OCI-LY1 (cell line): ENCODE measurements around the gene GLIPR2.
"Not testable (repeated sequence)": the region's sequence is repeated elsewhere in the genome, so short reads cannot be mapped to it uniquely, and the experiment has no call there.

Experiments used
- H2AFZ ChIP-seq: fragments of 200-600 bp; sonication (generic), shearing (Covaris generic); 2 replicates; pipeline ENCODE4 v1.6.0; 2014; ENCODE audit warnings: antibody characterized with exemption, mild to moderate bottlenecking, low read length
- H3F3A ChIP-seq: fragments of 200-600 bp; sonication (generic), shearing (Covaris generic); 2 replicates; pipeline ENCODE4 v1.6.0; 2014; ENCODE audit warnings: mild to moderate bottlenecking, antibody characterized with exemption, low read length, moderate library complexity; ENCODE audit not compliant: insufficient read depth
- H3K27ac ChIP-seq: fragments of 200-600 bp; sonication (generic); 2 replicates; pipeline ENCODE4 v1.5.1; 2014; ENCODE audit warnings: low read length, mixed run types, mild to moderate bottlenecking, low read depth; ENCODE audit not compliant: poor library complexity, severe bottlenecking
- H3K27me3 ChIP-seq: fragments of 200-600 bp; sonication (generic); 2 replicates; pipeline ENCODE4 v1.6.0; 2014; ENCODE audit warnings: antibody characterized with exemption, mild to moderate bottlenecking, low read length, moderate library complexity; ENCODE audit not compliant: insufficient read depth
- H3K36me3 ChIP-seq: fragments of 200-600 bp; sonication (generic); 2 replicates; pipeline ENCODE4 v1.6.1; 2014; ENCODE audit warnings: mild to moderate bottlenecking, antibody characterized with exemption, low read length, moderate library complexity, mixed read lengths; ENCODE audit not compliant: insufficient read depth
- H3K4me1 ChIP-seq: fragments of 200-600 bp; sonication (generic); 2 replicates; pipeline ENCODE4 v1.5.1; 2014; ENCODE audit warnings: mild to moderate bottlenecking, low read length, moderate library complexity; ENCODE audit not compliant: insufficient read depth, severe bottlenecking
- H3K4me2 ChIP-seq: fragments of 200-600 bp; sonication (generic), shearing (Covaris generic); 2 replicates; pipeline ENCODE4 v1.6.1; 2014; ENCODE audit warnings: low read length
- H3K4me3 ChIP-seq: fragments of 200-600 bp; sonication (generic); 2 replicates; pipeline ENCODE4 v1.5.1; 2014; ENCODE audit warnings: low read length, low read depth, mild to moderate bottlenecking, mixed read lengths; ENCODE audit not compliant: poor library complexity, severe bottlenecking
- H3K79me2 ChIP-seq: fragments of 200-600 bp; shearing (Covaris generic); 2 replicates; pipeline ENCODE4 v1.6.1; 2016; ENCODE audit warnings: mixed run types, low read length, mixed read lengths; ENCODE audit not compliant: insufficient read depth
- H3K9ac ChIP-seq: fragments of 200-600 bp; sonication (generic), shearing (Covaris generic); 2 replicates; pipeline ENCODE4 v1.6.1; 2014; ENCODE audit warnings: mild to moderate bottlenecking, low read length, mixed read lengths
- H3K9me2 ChIP-seq: fragments of 200-600 bp; sonication (generic), shearing (Covaris generic); 2 replicates; pipeline ENCODE4 v1.6.1; 2014; ENCODE audit warnings: low read depth, mild to moderate bottlenecking, low read length, mixed read lengths
- H3K9me3 ChIP-seq: fragments of 200-600 bp; shearing (Covaris generic); 2 replicates; pipeline ENCODE4 v1.6.1; 2014; ENCODE audit warnings: low read length, mixed read lengths
- H4K20me1 ChIP-seq: fragments of 200-600 bp; sonication (generic), shearing (Covaris generic); 2 replicates; pipeline ENCODE4 v1.6.0; 2016; ENCODE audit warnings: mild to moderate bottlenecking, low read length; ENCODE audit not compliant: insufficient read depth
- EZH2 ChIP-seq: fragments of 200-600 bp; sonication (generic), shearing (Covaris generic); IDR thresholded peaks from 2 replicates; pipeline ENCODE4 v1.8.0; 2017; ENCODE audit warnings: borderline replicate concordance, mixed run types, mild to moderate bottlenecking, antibody characterized with exemption, low read length, moderate library complexity, mixed read lengths
- TF ChIP-seq, protein P1 (sequence below): fragments of 200-600 bp; sonication (generic), shearing (Covaris generic); IDR thresholded peaks from 2 replicates; pipeline ENCODE4 v1.5.1; 2017; ENCODE audit warnings: mild to moderate bottlenecking, antibody characterized with exemption, low read length, moderate library complexity, mixed read lengths

GLIPR2 gene, protein sequence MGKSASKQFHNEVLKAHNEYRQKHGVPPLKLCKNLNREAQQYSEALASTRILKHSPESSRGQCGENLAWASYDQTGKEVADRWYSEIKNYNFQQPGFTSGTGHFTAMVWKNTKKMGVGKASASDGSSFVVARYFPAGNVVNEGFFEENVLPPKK

DNA sequence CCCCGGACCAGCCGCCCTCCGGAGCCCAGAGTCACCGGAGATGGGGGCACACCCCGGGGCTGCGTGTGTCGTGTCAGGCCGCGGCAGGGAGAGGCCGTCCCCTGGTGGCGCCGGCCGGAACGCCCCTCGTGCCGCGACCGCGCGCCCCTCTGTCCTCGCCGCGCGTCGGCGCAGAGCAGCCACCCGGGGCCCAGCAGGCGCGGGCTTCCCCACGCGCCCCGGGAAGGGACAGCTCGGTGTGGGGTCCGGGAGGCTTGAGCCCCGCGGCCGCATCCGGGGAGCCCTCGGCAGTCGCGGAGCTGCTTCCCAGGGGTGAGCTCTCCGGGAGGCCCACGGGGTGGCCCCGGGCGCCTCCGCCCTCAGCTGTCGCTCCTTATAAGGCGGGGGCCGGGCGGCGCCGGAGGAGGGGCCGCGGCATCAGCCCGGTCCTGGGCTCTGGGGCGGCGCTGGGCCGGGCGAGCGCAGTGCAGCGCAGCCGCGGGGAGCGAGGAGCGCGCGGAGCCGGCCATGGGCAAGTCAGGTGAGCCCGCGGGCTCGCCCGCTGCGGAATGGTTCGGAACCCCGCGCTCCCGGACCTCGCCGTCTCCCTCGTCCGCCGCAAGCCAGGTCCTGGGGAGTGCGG is at the start of gene GLIPR2:
Gene GLIPR2 (plus strand): TSS at position 462 of the 622 bp plus-strand sequence. CDS start 46 bp downstream, at position 508.
- no peak within 1 kb of the TSS for H3K27ac ChIP-seq

DNA sequence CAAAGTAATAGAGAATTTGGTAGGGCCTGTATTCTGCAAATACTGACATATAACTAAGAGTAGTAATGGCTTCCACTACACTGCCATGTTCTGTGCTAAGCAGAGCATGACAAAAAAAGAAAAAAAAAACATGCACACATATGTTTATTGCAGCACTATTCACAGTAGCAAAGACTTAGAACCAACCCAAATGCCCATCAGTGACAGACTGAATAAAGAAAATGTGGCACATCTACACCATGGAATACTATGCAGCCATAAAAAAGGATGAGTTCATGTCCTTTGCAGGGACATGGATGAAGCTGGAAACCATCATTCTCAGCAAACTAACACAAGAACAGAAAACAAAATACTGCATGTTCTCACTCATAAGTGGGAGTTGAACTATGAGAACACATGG is 49.5 kb upstream of the GLIPR2 start:
- H3K9me2 ChIP-seq, H3K4me1 ChIP-seq, H3K9me3 ChIP-seq, H4K20me1 ChIP-seq, H3K9ac ChIP-seq, H3K36me3 ChIP-seq, H3K4me3 ChIP-seq, H2AFZ ChIP-seq, H3K27ac ChIP-seq, H3K4me2 ChIP-seq, H3K27me3 ChIP-seq, H3F3A ChIP-seq, H3K79me2 ChIP-seq: not testable (repeated sequence)

More for the DNA sequence above, at the start of gene GLIPR2:
- Histone ChIP-seq H3K27me3 (0 out of 2 replicates have a peak, but pooled peaks cover 3% of the 10 kb centered on the region), H4K20me1 (no peaks in the 10 kb centered on the region), H3K9me3 (no peaks in the 10 kb centered on the region), H3K4me2 (peak within 1 kb of the TSS; percentile 71), H3F3A (no peaks in the 10 kb centered on the region), H3K4me3 (peak within 1 kb of the TSS; percentile 56), H3K4me1 (no peaks in the 10 kb centered on the region), H3K9me2 (no peaks in the 10 kb centered on the region), H3K79me2 (no peaks in the 10 kb centered on the region), H3K9ac (peak within 1 kb of the TSS; percentile 54; the same call in 1 of the 2 replicates), H3K36me3 (no peaks in the 10 kb centered on the region), H2AFZ (no peak within 1 kb of the TSS)
- TF ChIP-seq EZH2, result no peak
- TF ChIP-seq, protein P1, sequence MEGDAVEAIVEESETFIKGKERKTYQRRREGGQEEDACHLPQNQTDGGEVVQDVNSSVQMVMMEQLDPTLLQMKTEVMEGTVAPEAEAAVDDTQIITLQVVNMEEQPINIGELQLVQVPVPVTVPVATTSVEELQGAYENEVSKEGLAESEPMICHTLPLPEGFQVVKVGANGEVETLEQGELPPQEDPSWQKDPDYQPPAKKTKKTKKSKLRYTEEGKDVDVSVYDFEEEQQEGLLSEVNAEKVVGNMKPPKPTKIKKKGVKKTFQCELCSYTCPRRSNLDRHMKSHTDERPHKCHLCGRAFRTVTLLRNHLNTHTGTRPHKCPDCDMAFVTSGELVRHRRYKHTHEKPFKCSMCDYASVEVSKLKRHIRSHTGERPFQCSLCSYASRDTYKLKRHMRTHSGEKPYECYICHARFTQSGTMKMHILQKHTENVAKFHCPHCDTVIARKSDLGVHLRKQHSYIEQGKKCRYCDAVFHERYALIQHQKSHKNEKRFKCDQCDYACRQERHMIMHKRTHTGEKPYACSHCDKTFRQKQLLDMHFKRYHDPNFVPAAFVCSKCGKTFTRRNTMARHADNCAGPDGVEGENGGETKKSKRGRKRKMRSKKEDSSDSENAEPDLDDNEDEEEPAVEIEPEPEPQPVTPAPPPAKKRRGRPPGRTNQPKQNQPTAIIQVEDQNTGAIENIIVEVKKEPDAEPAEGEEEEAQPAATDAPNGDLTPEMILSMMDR, result no peak

DNA sequence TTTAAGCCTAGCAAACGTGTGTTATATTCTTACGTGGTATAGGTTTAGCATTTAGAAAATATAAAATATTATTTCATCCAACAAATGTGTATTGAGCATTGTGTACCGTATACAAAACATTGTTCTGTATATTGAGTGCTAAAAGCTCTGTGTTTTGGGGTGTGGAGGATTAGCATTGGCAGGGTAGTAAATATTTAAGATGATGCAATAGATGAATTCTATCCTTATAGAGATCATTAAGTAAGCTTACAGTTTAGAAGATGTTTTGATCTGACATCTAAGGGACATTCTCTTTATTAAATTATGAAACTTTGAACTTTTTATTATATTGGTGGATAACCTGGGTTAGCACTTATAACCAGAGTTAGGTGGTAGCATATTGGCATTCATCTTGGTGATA is 48.5 kb upstream of the GLIPR2 start:
- Histone ChIP-seq H4K20me1 (no peaks in the 10 kb centered on the region), H3K4me3 (no peak overlapping the region), H3K27ac (no peak overlapping the region), H3K9me2 (no peaks in the 10 kb centered on the region), H3F3A (no peaks in the 10 kb centered on the region), H3K4me2 (no peak overlapping the region), H3K27me3 (no peaks in the 10 kb centered on the region), H3K79me2 (no peaks in the 10 kb centered on the region), H2AFZ (no peak overlapping the region), H3K9ac (no peak overlapping the region), H3K36me3 (no peaks in the 10 kb centered on the region), H3K4me1 (no peaks in the 10 kb centered on the region), H3K9me3 (no peaks in the 10 kb centered on the region)
- no peak for TF ChIP-seq EZH2
- TF ChIP-seq, protein P1, result no peak
